Pancreas (tissue), 10 donors: ENCODE results near the gene CYP27B1. TPM values are rescaled to one million over a fixed set of nuclear protein-coding genes. Genes with fewer than 3 reads are reported as not detected.
A peak's percentile ranks its signal among the peaks of the same experiment; 100 is the strongest.

Experiments
- ATAC-seq, 4 donors: fragments of 200-7000 bp; cut with Tn5 transposase; one replicate each; pipeline versions ENCODE4 v1.8.0 to v1.9.1; 2020; ENCODE audit warnings: mild to moderate bottlenecking in 4 of 4, moderate library complexity in 4 of 4
- DNase-seq, 6 donors: peaks; one replicate each; pipeline ENCODE4 v3.0.0-alpha.2; 2020
- FAIRE-seq: peaks from 2 replicates; lab custom pipeline; 2012; peaks lifted over from hg19 to GRCh38; lab: Jason Lieb, UNC
- H3K27ac ChIP-seq, 4 donors: fragments of 200-600 bp; sonication (generic); 1 replicate in 3 of 4; 2 replicates in 1 of 4; pipeline versions ENCODE4 v1.5.0 to v1.8.0; 2020
- H3K27me3 ChIP-seq, 4 donors: fragments of 200-600 bp; one replicate each; pipeline ENCODE4 v1.8.0; 2021
- H3K36me3 ChIP-seq, 3 donors: fragments of 200-600 bp; sonication (generic) in 1 of 3; one replicate each; pipeline versions ENCODE4 v1.5.0 to v1.8.0; 2020 to 2021
- H3K4me1 ChIP-seq, 3 donors: fragments of 200-600 bp; one replicate each; pipeline ENCODE4 v1.8.0; 2021
- H3K4me3 ChIP-seq, 4 donors: fragments of 200-600 bp; sonication (generic) in 2 of 4; one replicate each; pipeline versions ENCODE4 v1.5.0 to v1.8.0; 2020 to 2021
- H3K9me3 ChIP-seq, 4 donors: fragments of 200-600 bp; one replicate each; pipeline ENCODE4 v1.8.0; 2021
- CTCF ChIP-seq, 4 donors: fragments of 200-600 bp; sonication (generic) in 3 of 4; IDR thresholded peaks; one replicate each; pipeline versions ENCODE4 v1.5.0 to v1.8.0; 2021; ENCODE audit warnings: antibody characterized with exemption in 4 of 4
- WGBS, 2 donors: extraction: QIAGEN DNeasy Blood & Tissue Kit; methylation state at CpG; one replicate each; pipeline ENCODE4 v1.1.7; 2013; 5-methylcytosine and 5-hydroxymethylcytosine counted together
- intact Hi-C, 3 donors: fragments of 100-400 bp; cut with DNase I; formaldehyde crosslinking; loops; one replicate each; pipeline versions ENCODE4 v1.11.1 to v1.14.2; 2022
- polyA plus RNA-seq, 2 donors: library from polyadenylated mRNA; stranded (reverse); fragments of 200-250 nt; gene quantifications; one replicate each; pipeline ENCODE4 v1.2.3, GENCODE V29; 2013
- total RNA-seq, 6 donors: library from RNA; stranded (reverse); fragmentation: NEBNext Ultra II Directional in 4 of 6; extraction: Animal tissue kit (Norgen Biotek cat#: 25700) in 4 of 6; gene quantifications; one replicate each; pipeline versions ENCODE4 v1.2.1 to v1.2.4, GENCODE V29; 2021 to 2023
- donor health status: healthy with polysubstance abuse.
- donor health status: DM: no; HTN: no; CAD: no; lungs with moderate emphysema.
- donor health status: DM: no; HTN: no; CAD: no.
- donor health status: control.
- donor health status: control.
- donor health status: Bipolar disorder and iron deficiency.
- donor health status: DM: yes; HTN: yes; CAD: no.
- donor health status: DM: no; HTN: no; CAD: no.
- donor health status: DM: no; HTN: no; CAD: no.
- donor health status: DM: yes; HTN: yes; CAD: no.

The CYP27B1 gene
- total and polyA plus RNA-seq, 8 donors, result 1.6 to 5.8 (median 3.5) TPM

GRCh38 chr12:57782243-57782607 is 15.3 kb upstream of the CYP27B1 start:
- peak; percentile 24 to 44 (median 35) for ATAC-seq
- intact Hi-C loops, result no loop called here
- peak overlapping the region in 2 of 4 donors; percentile 20 to 23 for H3K27ac ChIP-seq

GRCh38 chr12:57781801-57782200 is 14.9 kb upstream of the CYP27B1 start:
- H3K27ac ChIP-seq, result peak overlapping the region in 2 of 4 donors; percentile 20 to 23

More at GRCh38 chr12:57782243-57782607, 15.3 kb upstream of the CYP27B1 start:
- peak in 1 of 6 donors; percentile 32 for DNase-seq
- FAIRE-seq, result no peak
- no peak for TF ChIP-seq CTCF (IDR thresholded peaks at IDR 0.05)
- Histone ChIP-seq H3K36me3 (peaks cover 3 to 22% (median 7%) of the 10 kb centered on the region in 3 donors), H3K4me3 (peak overlapping the region in 2 of 4 donors; percentile 79 to 88), H3K27me3 (no peaks in the 10 kb centered on the region), H3K4me1 (peaks cover 4 to 15% (median 14%) of the 10 kb centered on the region in 3 donors), H3K9me3 (no peaks in the 10 kb centered on the region)
- 4% methylated on average over 4 of the region's 4 CpGs for WGBS, 2 donors

GRCh38 chr12:57781244-57781643 is 14.4 kb upstream of the CYP27B1 start:
- FAIRE-seq, result no peak
- peaks cover 0 to 12% (median 7%) of the 10 kb centered on the region in 3 donors for H3K36me3 ChIP-seq
- no peaks in the 10 kb centered on the region for H3K27me3 ChIP-seq
- peak overlapping the region in 1 of 4 donors; percentile 23 for H3K27ac ChIP-seq
- WGBS, 2 donors, result 94 to 95% methylated on average over 3 of the region's 3 CpGs
- DNase-seq, result no peak
- no peak overlapping the region for H3K4me3 ChIP-seq
- H3K9me3 ChIP-seq, result no peaks in the 10 kb centered on the region
- intact Hi-C loops, result no loop called here
- H3K4me1 ChIP-seq, result peaks cover 4 to 15% (median 14%) of the 10 kb centered on the region in 3 donors
- TF ChIP-seq CTCF (IDR thresholded peaks at IDR 0.05), result no peak
- no peak for ATAC-seq

More at GRCh38 chr12:57781801-57782200, 14.9 kb upstream of the CYP27B1 start:
- intact Hi-C loops, result no loop called here
- WGBS, 2 donors, result 67 to 79% methylated on average over 2 of the region's 2 CpGs
- Histone ChIP-seq H3K4me1 (peaks cover 4 to 15% (median 14%) of the 10 kb centered on the region in 3 donors), H3K4me3 (no peak overlapping the region), H3K36me3 (peaks cover under 1 to 18% (median 7%) of the 10 kb centered on the region in 3 donors), H3K9me3 (no peaks in the 10 kb centered on the region), H3K27me3 (no peaks in the 10 kb centered on the region)
- no peak for ATAC-seq
- no peak for FAIRE-seq
- DNase-seq, result no peak
- no peak for TF ChIP-seq CTCF (IDR thresholded peaks at IDR 0.05)

- FAIRE-seq (no peak), ATAC-seq (no peak), DNase-seq (peak in 1 of 6 donors; percentile 45)
- TF ChIP-seq CTCF (IDR thresholded peaks at IDR 0.05), result no peak
- Histone ChIP-seq H3K4me3 (no peak overlapping the region), H3K4me1 (peaks cover 4 to 15% (median 14%) of the 10 kb centered on the region in 3 donors), H3K27me3 (no peaks in the 10 kb centered on the region), H3K9me3 (no peaks in the 10 kb centered on the region), H3K27ac (no peak overlapping the region), H3K36me3 (peaks cover 0 to 4% (median 0%) of the 10 kb centered on the region in 3 donors)
- WGBS, 2 donors, result 82 to 89% methylated on average over 4 of the region's 4 CpGs
- intact Hi-C loops, result no loop called here
Observed at GRCh38 chr12:57780284-57780897, 13.5 kb upstream of the CYP27B1 start.

- Histone ChIP-seq H3K4me3 (no peak overlapping the region), H3K9me3 (no peaks in the 10 kb centered on the region), H3K27ac (no peak overlapping the region), H3K27me3 (no peaks in the 10 kb centered on the region), H3K4me1 (peaks cover 4 to 15% (median 14%) of the 10 kb centered on the region in 3 donors), H3K36me3 (no peaks in the 10 kb centered on the region)
- TF ChIP-seq CTCF (IDR thresholded peaks at IDR 0.05), result no peak
- intact Hi-C loops, result no loop called here
- no peak for DNase-seq
- no peak for FAIRE-seq
- WGBS, 2 donors, result 42 to 54% methylated on average over 1 of the region's 1 CpG
- no peak for ATAC-seq
Observed at GRCh38 chr12:57779736-57780135, 12.9 kb upstream of the CYP27B1 start.
